ENCODE data around the gene FREM3.
"Not testable (repeated sequence)": the region's sequence is repeated elsewhere in the genome, so short reads cannot be mapped to it uniquely, and the experiment has no call there.

FREM3 gene

GRCh38 chr4:143700416-143701352, at the start of gene FREM3:
TSS of gene FREM3 (minus strand) at chr4:143700675. CDS start at chr4:143700675, 0 bp downstream.
- DNase-seq (ENCODE audit: low spot score): no peak
- no peak for TF ChIP-seq CTCF (IDR thresholded peaks at IDR 0.05; ENCODE audit: extremely low read depth, missing control alignments)

DNA sequence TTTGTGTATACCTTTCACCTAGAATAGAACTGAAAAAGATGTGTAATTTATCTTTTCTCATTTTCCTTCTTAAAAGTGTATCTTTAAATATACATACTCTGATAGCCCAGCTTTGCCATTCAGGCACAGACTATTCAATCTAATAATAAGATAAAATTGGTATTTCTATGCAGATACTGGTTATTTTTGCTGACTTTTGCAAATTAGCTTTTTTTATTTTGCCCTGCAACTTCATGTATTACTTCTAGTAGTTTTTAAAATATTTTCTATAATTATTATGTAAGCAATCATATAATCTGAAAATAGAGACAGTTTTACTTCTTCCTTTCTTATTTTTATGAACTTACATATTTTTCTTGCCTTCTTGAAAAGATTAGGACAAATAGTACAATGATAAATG, 45.4 kb upstream of the FREM3 start:
- no peak for TF ChIP-seq CTCF (IDR thresholded peaks at IDR 0.05; ENCODE audit: extremely low read depth, missing control alignments)
- DNase-seq (ENCODE audit: low spot score): no peak

- no peak for DNase-seq (ENCODE audit: low spot score)
- no peak for TF ChIP-seq CTCF (IDR thresholded peaks at IDR 0.05; ENCODE audit: extremely low read depth, missing control alignments)
These were observed 43.1 kb upstream of the FREM3 start for GRCh38 chr4:143743591-143743990.

DNA sequence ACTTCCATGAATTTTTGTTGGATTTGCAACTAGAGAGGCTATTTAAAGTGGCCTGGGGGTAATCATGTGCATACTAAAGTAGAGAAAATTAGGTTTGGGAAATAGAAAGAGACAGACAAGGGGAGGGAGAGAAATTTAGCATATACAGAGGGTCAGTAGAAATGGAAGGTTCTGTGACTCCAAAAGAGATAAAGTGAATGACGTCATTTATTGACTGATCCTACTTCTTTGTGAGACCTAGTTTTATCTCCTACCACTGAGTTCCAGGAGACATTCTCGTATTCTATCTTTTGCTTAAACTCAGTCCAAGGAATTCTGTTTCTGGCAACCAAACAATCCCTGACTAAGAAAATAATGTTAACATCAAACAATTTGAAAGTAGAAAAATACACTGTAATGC, 42.4 kb upstream of the FREM3 start:
- TF ChIP-seq CTCF (IDR thresholded peaks at IDR 0.05; ENCODE audit: extremely low read depth, missing control alignments): no peak
- DNase-seq (ENCODE audit: low spot score): no peak

- DNase-seq (ENCODE audit: low spot score): no peak
- TF ChIP-seq CTCF (IDR thresholded peaks at IDR 0.05; ENCODE audit: extremely low read depth, missing control alignments): no peak
These were observed 36.4 kb upstream of the FREM3 start for GRCh38 chr4:143736861-143737260.

DNA sequence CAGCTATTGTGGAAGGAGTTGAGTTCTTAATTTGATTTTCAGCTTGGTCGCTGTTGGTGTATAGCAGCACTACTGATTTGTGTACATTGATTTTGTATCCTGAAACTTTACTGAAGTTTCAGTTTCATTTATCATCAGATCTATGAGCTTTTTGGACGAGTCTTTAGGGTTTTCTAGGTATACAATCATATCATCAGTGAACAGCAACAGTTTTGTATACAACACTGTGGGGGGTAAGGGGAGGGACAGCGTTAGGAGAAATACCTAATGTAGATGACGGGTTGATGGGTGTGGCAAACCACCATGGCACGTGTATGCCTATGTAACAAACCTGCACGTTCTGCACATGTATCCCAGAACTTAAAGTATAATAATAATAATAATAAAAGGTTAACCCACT, 35.6 kb upstream of the FREM3 start:
- DNase-seq (ENCODE audit: low spot score): not testable (repeated sequence)

DNA sequence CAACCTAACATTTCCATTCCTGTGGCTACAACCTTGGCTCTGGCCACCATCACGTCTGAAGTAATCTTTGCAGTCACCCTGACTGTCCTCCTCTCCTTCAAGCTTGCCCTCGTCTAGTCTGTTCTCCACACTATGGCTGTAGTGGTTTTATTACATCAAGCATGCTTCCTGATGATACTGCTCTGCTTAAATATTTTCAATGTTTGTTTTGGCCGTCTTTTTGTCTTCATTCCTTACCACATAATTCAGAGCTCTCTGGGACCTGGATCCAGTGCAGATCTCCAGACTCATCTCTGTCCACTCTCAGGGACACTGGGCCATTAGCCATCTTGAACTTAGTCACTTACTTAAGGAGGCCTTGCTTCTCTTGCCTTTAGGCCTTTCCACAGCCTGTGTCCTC, 27.7 kb upstream of the FREM3 start:
- TF ChIP-seq CTCF (IDR thresholded peaks at IDR 0.05; ENCODE audit: extremely low read depth, missing control alignments): no peak
- DNase-seq (ENCODE audit: low spot score): no peak

DNA sequence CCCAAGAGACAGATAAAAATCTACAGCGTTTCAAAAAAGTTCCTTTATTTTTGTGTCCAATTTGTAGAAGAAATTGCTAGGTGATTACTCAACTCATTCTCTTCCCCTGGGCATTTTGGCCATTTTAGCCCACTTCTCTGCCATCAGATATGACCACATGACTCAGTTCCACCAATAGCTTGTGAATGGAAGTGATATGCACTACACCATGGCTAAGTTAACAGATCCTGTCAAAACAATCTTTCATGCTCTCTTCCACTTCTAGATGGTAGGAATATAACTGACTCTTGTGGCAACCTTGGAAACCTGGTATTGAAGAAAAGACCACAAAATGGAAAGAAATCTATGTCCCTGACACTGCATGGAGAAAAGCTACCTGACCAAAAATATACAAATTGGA, 26.2 kb upstream of the FREM3 start:
- no peak for DNase-seq (ENCODE audit: low spot score)
- TF ChIP-seq CTCF (IDR thresholded peaks at IDR 0.05; ENCODE audit: extremely low read depth, missing control alignments): no peak

Measured in GM20000 (cell line).